GM11168 (cell line): ENCODE measurements around the gene SDK2.

ENCODE experiments used
- in situ Hi-C: fragments of 300-500 bp; cut with MboI; formaldehyde crosslinking; loops from one replicate; pipeline ENCODE4 v1.12.0; 2022; ENCODE audit warnings: low sequenced_read_pairs; ENCODE audit not compliant: unreplicated experiment

SDK2 gene

GRCh38 chr17:73285603-73285908 is 358.7 kb downstream of the SDK2 start:
- in situ Hi-C loops, result no loop called here

- in situ Hi-C loops, result no loop called here
Observed at GRCh38 chr17:73284906-73285602, 359.2 kb downstream of the SDK2 start.
